Muscle of arm (tissue), 14 donors: ENCODE measurements around the gene KIF17. TPM values are rescaled to one million over a fixed set of nuclear protein-coding genes. Genes with fewer than 3 reads are reported as not detected.
A peak's percentile ranks its signal among the peaks of the same experiment; 100 is the strongest.

Source experiments
- DNase-seq: peaks from one replicate; pipeline ENCODE4 v3.0.0-alpha.2; 2013
- long read RNA-seq, 11 donors: transcript quantifications; one replicate each; lab custom pipeline, GENCODE V29; 2026
- polyA plus RNA-seq, 12 donors: library from polyadenylated mRNA; unstranded; fragments of 120-200 nt; gene quantifications; one replicate each; pipeline ENCODE4 v1.2.1, GENCODE V29; 2013; ENCODE audit not compliant: insufficient read length in 12 of 12

Gene KIF17
- polyA plus RNA-seq, result 1 to 10 TPM in 10 of 12 donors, not detected in 2; 1.3 to 4.1 (median 2.5) TPM
- long read RNA-seq, donor 1, partial matches to known transcripts, result 0 of 1 reads
- long read RNA-seq, donor 1, other reads (novel, unspliced or antisense), result 0 of 1 reads
- long read RNA-seq, donor 2, result 0 reads
- long read RNA-seq, donor 3, result 0 reads
- long read RNA-seq, donor 4, result 0 reads
- long read RNA-seq, donor 5, result 0 reads
- long read RNA-seq, donor 6, result 0 reads
- long read RNA-seq, donor 7, result 0 reads
- long read RNA-seq, donor 8, partial matches to known transcripts, result 0 of 1 reads
- long read RNA-seq, donor 8, other reads (novel, unspliced or antisense), result 0 of 1 reads
- long read RNA-seq, donor 9, partial matches to known transcripts, result 0 of 1 reads
- long read RNA-seq, donor 9, other reads (novel, unspliced or antisense), result 0 of 1 reads
- long read RNA-seq, donor 10, result 0 reads
- long read RNA-seq, donor 11, result 0 reads

- DNase-seq, result peak; percentile 59
These were observed at the start of gene KIF17 for GRCh38 chr1:20717452-20718342. TSS of gene KIF17 (minus strand) at chr1:20718007. CDS start at chr1:20717706, 301 bp downstream.

- DNase-seq, result no peak
These were observed 49.5 kb upstream of the KIF17 start for GRCh38 chr1:20767271-20767670.

GRCh38 chr1:20763417-20763816, 45.6 kb upstream of the KIF17 start:
- DNase-seq, result no peak

- no peak for DNase-seq
These were observed 42.5 kb upstream of the KIF17 start for GRCh38 chr1:20760322-20760721.

GRCh38 chr1:20753589-20753988, 35.8 kb upstream of the KIF17 start:
- no peak for DNase-seq

- DNase-seq, result no peak
These were observed 33.7 kb upstream of the KIF17 start for GRCh38 chr1:20751462-20751990.

- DNase-seq, result no peak
These were observed 24.9 kb upstream of the KIF17 start for GRCh38 chr1:20742671-20743070.

GRCh38 chr1:20740781-20741180, 23.0 kb upstream of the KIF17 start:
- no peak for DNase-seq

GRCh38 chr1:20739225-20739624, 21.4 kb upstream of the KIF17 start:
- DNase-seq, result no peak

- no peak for DNase-seq
These were observed 17.8 kb upstream of the KIF17 start for GRCh38 chr1:20735581-20736111.

GRCh38 chr1:20733360-20733975, 15.7 kb upstream of the KIF17 start:
- no peak for DNase-seq

- DNase-seq, result peak; percentile 57
These were observed 15.0 kb upstream of the KIF17 start, which contains the start of gene SH2D5 for GRCh38 chr1:20732588-20733359. TSS of gene SH2D5 (minus strand) at chr1:20732703. CDS start at chr1:20728044, 4,659 bp downstream.

GRCh38 chr1:20732071-20732587, 14.3 kb upstream of the KIF17 start:
- DNase-seq, result peak; percentile 19

GRCh38 chr1:20731057-20731991, 13.5 kb upstream of the KIF17 start:
- DNase-seq, result no peak

GRCh38 chr1:20730690-20731056, 12.9 kb upstream of the KIF17 start:
- no peak for DNase-seq

- no peak for DNase-seq
These were observed 12.3 kb upstream of the KIF17 start for GRCh38 chr1:20729990-20730689.

GRCh38 chr1:20729155-20729931, 11.5 kb upstream of the KIF17 start:
- DNase-seq, result no peak
